GM18508 (cell line): Measurements from ENCODE around the gene OPN1SW.

ENCODE experiments used
- ATAC-seq: cut with Tn5 transposase; IDR thresholded peaks from one replicate; pipeline ENCODE4 v1.9.1; 2021; ENCODE audit warnings: moderate number of reproducible peaks; ENCODE audit not compliant: insufficient read depth, unreplicated experiment

The OPN1SW gene

DNA sequence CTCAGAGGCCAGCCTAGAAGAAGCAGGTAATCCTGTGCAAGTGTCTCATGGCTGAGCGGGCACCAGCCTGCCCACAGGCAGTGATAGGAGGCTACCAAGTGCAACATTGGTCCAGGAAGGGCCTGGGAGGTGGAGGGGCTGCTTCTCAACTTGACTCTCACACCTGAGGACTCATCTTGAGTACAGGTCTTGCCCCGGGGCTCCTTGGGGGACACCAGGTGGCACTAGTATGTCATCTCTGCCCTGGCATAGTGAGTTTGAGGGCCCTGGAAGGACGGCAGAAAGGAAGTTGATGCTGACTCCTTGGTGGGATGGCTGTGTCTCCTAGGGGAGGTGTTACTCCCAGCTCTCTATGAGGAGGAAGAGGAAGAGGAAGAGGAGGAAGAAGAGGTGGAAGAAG is 18.4 kb upstream of the OPN1SW start:
- ATAC-seq = no peak

DNA sequence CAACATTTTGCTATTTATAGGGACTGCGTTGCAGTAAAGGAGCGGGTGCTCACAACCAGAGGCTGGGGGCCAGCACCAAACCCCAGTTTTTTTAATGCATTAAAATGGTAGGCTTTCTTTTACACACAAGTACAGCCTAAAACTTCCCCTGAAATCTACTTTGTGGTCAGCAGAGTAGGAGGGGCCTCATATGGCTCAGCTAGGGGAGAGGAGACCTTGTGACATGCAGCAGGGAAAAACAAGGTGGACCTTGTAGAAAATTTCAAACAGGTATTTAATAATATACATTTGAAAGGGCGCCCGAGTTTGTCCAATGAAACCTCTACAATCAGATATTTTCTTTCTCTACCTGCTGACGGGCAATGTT is 17.6 kb upstream of the OPN1SW start:
- no peak for ATAC-seq

DNA sequence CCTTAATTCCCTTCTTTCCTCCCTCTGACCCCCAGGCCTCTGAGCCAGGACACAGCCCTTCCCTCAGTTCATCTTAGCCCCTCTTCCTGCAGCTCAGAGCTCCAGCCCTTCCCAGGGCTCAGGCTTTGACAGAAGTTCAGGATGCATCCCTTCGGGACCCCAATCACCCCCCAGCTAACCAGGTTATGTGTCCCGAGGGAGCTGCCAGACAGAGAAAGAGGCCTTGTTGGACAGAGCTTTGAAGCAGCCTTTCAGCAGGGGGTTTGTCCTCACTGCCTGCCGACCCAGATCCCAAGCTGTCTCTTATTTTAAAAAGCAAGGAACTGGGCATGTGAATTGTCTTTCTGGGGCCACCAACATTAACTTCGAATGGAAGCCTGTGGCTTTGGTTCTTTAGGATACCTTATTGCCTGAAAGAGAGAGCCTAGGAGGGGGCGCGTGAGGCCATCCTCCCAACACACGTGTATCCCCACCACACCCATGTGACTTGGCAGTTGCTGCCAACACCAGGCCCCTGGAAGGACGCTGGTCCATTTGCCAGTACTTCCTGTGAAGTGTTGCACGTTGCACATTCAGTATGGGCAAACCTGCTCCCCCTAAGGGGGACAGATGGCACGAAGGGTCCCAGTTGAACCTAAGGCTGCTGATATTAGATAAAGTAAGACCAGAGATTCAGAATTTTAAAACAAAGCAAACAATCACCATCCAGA is 17.0 kb upstream of the OPN1SW start:
- no peak for ATAC-seq

DNA sequence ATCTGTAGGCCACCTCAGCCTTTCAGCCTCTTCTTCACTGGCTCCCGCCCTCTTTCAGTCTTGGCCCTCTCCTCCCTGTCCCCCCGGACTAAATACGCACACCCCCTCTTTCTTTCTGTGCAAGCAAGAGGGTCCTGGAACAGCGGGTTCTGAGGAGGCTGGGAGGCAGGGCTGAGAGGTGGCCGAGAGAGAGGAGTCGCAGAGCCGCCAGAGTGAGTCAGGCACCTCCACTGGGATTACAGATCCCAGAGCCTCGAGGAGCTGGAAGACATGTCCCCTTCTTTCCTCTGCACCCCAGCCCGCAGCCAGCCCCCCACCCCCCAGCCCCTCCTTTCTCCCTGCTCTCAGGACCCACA is 16.4 kb upstream of the OPN1SW start:
- no peak for ATAC-seq

DNA sequence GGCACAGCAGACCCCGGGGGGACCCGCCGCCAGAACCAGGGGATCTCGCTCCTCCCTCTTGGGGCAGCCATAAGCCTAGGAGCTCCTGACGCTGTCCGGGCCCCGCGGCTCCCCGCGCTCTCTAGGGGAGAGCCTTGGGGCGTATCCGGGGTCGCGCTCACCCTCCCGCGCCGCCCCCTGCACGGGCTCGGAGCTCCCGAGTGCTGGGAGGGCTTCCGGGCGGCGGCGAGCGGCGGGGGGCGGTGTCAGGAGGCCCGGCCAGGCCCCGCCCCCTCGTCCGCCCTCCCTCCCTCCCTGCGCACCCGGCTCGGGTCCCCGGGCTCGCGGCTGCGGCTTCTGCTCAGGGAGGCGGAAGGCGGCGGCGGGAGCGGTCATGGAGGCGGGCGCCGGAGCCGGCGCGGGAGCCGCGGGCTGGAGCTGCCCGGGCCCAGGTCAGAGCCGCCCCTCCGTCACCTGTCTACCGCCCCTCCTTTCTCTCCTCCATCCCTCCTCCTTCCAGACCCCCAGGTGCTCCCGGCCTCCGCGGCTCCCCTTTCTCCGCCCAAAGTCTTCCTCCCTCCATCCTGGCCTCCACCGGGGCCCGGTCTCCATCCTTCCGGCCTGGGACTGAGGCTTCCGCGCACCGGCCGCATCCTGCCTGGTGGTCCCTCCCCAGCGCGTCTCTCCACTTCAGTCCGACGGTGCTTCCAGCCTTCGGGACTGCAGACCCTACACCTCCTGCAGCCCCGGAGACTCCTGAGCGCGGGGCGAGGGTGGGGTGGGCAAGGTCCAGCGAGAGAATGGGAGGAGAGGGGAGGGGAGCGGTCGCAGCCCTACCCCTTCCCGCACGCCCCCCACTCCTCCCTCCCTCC is 15.8 kb upstream of the OPN1SW start, which contains the start of gene CCDC136:
Gene CCDC136 (plus strand): TSS at position 848 of the 851 bp plus-strand sequence. CDS start 444 bp downstream, outside the sequence.
- no peak for ATAC-seq

DNA sequence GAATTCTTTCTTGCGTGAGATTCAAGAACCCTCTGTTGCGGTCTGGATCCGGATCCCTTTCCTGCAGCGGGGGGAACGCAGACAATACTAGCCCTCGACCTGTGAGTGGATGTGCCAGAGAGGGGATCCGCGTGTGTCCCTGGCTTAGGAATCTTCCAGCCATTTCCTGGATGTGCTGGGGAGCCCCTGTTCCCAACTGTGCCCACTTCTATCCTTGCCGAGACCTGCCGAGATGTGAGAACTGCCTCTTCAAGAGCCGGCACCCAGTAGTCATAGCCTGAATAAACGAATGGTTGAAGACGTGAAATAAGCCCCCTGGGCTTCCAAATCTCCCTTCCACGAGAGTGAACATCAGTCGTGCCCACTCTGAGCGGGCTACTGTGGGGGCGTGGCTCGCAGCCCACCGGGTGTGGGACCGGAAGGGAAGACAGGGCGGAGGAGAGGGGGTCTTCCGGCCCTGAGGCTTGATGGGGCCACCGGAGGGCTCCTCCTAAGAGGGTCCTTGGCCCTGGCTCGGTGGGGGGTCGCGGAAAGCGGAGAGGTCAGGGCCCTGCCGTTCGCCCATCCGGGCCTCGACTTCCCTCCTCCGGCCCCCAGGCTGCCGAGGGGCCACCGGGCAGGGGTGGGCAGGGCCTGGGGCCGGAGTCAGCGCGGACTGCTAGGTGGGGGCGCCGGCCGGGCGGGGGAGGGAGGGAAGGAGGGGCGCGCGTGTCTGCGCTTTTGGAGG is 14.9 kb upstream of the OPN1SW start:
- ATAC-seq = no peak

DNA sequence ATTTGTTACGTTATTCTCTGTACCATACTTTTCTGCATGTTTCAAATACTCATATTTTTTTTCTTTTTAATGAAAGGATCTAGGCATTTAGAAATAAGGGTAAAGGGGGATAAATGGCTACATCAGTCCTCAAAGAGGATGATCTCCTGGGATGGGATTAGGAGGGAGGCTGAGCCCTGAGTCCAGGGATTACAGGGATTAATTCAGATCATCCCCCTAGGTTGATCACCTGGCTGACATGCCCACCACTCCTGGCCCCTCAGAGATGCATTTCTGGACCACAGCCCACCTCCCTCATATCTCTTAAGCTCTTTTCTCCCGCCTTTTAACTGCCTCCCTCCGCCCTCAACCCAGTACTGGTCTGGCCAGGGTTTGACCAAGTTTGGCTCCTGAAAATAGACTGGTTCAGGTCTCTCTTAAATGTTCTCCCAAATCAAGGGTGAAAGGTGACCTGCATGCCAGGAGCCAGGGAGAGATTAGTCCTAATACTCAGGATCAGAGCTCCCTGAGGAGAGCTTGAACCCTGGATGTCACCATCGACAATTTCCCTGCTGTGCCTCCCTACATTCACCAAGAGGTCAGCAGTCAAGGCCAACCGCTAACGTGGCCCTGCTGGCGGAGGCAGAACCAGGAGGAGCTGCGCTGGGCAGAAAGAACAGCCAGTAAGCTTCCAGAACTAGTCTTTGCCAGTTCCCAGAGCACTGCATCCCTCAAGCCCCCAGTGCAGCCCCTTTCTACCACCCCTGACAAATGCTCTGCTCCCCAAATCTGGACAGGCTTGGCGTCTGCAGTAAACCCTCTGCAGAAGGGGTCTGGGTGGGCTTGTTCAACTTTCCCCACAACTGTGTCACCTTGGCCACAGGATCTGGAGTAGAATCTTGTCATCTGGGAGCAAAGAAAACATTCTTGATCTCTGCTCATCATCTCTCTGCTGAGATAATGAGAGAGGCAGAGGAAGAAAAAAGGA is 13.1 kb upstream of the OPN1SW start:
- ATAC-seq = no peak

- no peak for ATAC-seq
Observed at GRCh38 chr7:128785738-128786137, 10.1 kb upstream of the OPN1SW start.

GRCh38 chr7:128783143-128783861 is 7.7 kb upstream of the OPN1SW start:
- no peak for ATAC-seq

DNA sequence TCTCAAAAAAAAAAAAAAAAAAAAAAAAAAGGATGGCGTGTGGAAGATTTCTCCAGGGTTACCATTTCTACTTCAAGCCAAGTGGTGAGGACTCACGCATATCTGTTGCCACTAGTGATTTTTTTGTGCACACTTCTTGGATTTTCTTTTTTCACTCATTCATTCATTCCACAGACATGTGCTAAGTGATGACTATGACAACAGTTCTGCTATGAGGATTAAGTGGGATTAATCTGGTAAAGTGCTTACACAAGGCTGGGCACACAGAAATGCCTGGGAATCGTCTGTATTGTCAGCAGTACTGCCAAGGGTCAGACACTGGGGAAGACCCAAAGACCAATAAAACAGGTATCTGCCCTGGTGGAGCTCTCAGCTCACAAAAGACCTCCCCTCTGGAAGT is 6.3 kb upstream of the OPN1SW start:
- no peak for ATAC-seq

DNA sequence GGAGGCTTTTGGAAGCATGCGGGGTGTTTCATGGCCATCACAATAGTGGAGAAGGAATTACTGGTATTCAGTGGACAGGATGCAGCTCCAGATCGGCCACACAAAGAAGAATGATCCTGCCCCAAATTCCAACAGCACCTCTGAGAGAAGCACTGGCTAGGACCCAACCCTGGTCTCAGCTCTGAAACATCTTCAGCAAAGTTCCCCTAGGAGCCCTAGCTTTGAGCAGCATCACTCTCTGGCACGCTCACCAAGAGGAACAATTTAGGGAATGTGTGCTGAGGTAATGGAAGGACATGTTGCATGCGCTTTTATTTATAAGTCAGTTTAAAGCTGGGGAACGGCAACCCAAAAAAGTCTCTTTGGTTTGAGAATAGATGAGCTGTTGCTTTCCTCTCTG is 5.5 kb upstream of the OPN1SW start:
- no peak for ATAC-seq

GRCh38 chr7:128778946-128779345 is 3.4 kb upstream of the OPN1SW start:
- no peak for ATAC-seq

- no peak for ATAC-seq
Observed at GRCh38 chr7:128777156-128778123, 1.8 kb upstream of the OPN1SW start.

DNA sequence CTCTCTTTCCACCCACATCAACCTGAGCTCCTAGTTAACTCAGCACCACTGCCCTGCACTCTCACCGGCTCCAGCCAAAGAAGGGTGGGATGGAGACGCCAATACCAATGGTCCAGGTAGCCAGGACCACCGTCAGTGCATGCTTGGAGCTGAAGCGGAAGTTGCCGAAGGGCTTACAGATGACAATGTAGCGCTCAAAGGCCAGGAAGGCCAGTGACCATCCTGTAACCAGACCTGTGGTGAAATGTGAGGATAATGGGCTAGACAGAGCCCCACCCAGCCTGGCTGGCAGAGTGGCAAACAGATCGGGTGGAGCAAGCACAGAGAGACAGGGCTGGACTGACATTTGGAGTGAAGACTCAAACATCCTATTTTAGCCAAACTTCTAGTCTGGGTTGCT is 673 bp downstream of the OPN1SW start:
- no peak for ATAC-seq

- no peak for ATAC-seq
Observed at GRCh38 chr7:128774029-128774689, 1.4 kb downstream of the OPN1SW start.

- no peak for ATAC-seq
Observed at GRCh38 chr7:128773604-128774003, 2.0 kb downstream of the OPN1SW start.

DNA sequence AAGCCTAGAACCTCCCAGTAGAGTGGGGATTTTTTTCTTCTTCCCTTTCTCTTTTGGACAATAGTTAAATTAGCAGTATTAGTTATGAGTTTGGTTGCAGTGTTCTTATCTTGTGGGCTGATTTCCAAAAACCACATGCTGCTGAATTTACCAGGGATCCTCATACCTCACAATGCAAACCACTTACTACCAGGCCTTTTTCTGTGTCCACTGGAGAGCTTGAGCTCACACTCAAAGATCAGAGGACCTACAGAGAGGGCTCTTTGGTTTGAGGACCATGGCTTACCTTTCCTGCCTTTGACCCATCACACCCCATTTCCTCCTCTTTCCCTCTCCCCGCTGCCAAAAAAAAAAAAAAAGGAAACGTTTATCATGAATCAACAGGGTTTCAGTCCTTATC is 5.4 kb downstream of the OPN1SW start:
- no peak for ATAC-seq
